Measurements from ENCODE around the gene C18orf54. TPM values are rescaled to one million over a fixed set of nuclear protein-coding genes. Genes with fewer than 3 reads are reported as not detected.
"Not testable (repeated sequence)": the region's sequence is repeated elsewhere in the genome, so short reads cannot be mapped to it uniquely, and the experiment has no call there.

C18orf54 gene
- total RNA-seq = 10 to 100 TPM; 10.9 to 11.9 TPM

DNA sequence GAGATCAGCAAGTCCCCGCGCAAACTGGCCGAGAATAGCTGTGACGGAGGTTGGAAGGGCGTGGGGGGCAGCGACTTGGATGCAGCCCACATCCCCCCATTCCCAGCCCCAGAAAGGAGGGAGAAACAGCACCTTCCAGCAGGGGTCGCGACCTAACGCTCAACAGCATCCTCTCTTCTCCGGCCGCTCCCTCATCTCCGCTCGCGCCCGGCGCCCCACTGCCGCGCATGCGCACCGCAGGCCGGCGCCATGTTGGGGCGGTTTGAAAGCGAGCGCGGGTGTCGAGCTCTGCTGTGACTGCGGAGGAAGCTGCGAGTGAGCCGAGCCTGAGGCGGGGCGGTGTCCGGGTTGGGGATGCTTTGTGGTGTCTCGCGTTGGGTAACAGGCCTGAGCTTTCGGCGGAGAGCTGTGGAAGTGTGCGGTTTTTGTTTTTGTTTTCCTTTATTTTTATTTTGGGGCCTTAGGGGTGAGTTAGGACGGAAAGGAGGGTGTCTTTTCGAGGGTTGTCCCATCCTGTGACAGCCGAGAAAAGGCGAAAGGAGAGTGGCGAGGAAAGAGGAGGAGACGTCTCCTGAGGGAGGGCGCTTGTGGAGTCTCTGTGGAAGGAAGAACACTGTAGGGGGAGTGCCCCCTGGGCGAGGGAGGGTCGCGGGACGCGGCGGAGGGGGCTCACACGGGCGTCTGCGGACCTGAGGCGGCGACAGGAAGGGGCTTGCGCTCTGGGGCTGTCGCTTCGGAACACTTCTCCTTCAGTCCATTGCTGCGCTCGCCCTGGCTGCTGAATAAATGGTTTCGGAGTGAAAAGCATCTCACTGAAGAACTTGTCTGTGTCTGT, at the start of gene C18orf54, which contains the start of gene STARD6:
Gene C18orf54, plus strand, starts transcription at position 247 of the 835 bp plus-strand sequence. CDS start 2,667 bp downstream, outside the sequence.
Gene STARD6, minus strand, starts transcription at position 199 of the 835 bp plus-strand sequence. CDS start 3,285 bp downstream, outside the sequence.
- peak; percentile 97 for ATAC-seq
- H3K36me3 Mint-ChIP-seq (ENCODE audit: low read depth) = peaks cover 20% of the 10 kb centered on the region
- peak within 1 kb of the TSS; percentile 93 for H3K4me3 Mint-ChIP-seq
- ChIA-PET CTCF (interaction anchor here (0.6 to 4.9 kb wide), 30 partner anchors 8 to 314 kb away, joined by 3 to 34 read pairs (median 4); partner anchors contain the start of genes MBD2 and POLI), POLR2A (interaction anchor here (0.6 to 3.2 kb wide), 7 partner anchors 12 to 134 kb away, joined by 3 to 33 read pairs (median 5); partner anchors contain the start of genes MBD2 and POLI)
- H3K27ac Mint-ChIP-seq = peak within 1 kb of the TSS; percentile 93
- peak; percentile 93 for DNase-seq
- H3K4me1 Mint-ChIP-seq (ENCODE audit: low read depth) = peaks cover 23% of the 10 kb centered on the region
- peaks cover 3% of the 10 kb centered on the region for H3K27me3 Mint-ChIP-seq (ENCODE audit: low read depth)
- no peaks in the 10 kb centered on the region for H3K9me3 Mint-ChIP-seq (ENCODE audit: insufficient read depth)

DNA sequence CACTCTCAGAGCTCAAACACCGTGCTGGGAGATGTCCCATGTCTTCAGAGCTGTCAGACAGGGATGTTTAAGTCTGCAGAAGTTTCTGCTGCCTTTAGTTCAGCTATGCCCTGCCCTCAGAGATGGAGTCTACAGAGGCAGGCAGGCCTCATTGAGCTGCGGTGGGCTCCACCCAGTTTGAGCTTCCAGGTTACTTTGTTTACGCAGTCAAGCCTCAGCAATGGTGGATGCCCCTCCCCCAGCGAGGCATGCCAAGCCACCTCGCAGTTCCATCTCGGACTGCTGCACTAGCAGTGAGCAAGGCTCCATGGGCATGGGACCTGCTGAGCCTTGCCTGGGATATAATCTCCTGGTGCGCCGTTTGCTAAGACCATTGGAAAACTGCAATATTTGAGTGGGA, 48.1 kb upstream of the C18orf54 start:
- peaks cover 13% of the 10 kb centered on the region for H3K27me3 Mint-ChIP-seq (ENCODE audit: low read depth)
- ATAC-seq; H3K36me3 Mint-ChIP-seq (ENCODE audit: low read depth); H3K27ac Mint-ChIP-seq; H3K9me3 Mint-ChIP-seq (ENCODE audit: insufficient read depth); H3K4me3 Mint-ChIP-seq; POLR2A ChIA-PET; DNase-seq; H3K4me1 Mint-ChIP-seq (ENCODE audit: low read depth); CTCF ChIA-PET: not testable (repeated sequence)

DNA sequence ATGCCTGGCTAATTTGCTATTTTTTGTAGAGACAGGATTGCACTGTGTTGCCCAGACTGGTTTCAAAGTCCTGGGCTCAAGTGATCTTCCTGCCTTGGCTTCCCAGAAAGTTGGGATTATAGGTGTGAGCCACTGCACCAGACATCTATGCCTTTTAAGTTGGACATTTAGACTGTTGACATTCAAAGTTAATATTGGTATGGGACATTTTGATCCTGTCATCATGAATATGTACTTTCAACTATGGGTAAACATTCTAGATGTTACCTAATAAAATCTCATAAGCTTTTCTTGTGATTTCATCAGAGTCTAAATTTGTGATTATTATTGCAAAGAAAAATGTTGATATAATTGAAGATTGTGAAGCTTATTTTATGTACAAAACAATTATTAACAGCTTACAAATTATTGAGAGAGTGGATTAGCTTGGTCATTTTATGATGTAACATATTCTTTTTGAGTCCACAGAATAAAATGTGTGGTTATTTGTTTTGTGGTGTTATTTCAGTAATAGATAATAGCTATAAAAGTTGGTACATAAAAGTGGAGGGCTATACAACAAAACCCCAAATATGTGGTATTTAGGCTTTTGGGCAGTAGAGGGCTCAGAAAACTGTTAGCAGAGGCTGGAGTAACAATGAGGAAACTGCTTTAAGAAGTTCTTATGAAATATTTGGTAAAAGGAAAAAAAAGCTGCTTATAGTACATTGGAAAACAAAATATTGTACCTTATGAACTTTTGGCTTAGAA, 41.5 kb upstream of the C18orf54 start:
- ChIA-PET CTCF (interaction anchor here (1.3 to 1.6 kb wide), 2 partner anchors 41 to 197 kb away, joined by 4 to 5 read pairs; partner anchors contain the start of genes C18orf54 and STARD6), POLR2A (no interaction called here)
- Mint-ChIP-seq H3K9me3 (ENCODE audit: insufficient read depth) (no peaks in the 10 kb centered on the region), H3K27ac (no peak overlapping the region), H3K36me3 (ENCODE audit: low read depth) (no peaks in the 10 kb centered on the region), H3K4me3 (no peak overlapping the region), H3K4me1 (ENCODE audit: low read depth) (no peaks in the 10 kb centered on the region), H3K27me3 (ENCODE audit: low read depth) (peaks cover 17% of the 10 kb centered on the region)
- no peak for ATAC-seq
- DNase-seq = no peak

DNA sequence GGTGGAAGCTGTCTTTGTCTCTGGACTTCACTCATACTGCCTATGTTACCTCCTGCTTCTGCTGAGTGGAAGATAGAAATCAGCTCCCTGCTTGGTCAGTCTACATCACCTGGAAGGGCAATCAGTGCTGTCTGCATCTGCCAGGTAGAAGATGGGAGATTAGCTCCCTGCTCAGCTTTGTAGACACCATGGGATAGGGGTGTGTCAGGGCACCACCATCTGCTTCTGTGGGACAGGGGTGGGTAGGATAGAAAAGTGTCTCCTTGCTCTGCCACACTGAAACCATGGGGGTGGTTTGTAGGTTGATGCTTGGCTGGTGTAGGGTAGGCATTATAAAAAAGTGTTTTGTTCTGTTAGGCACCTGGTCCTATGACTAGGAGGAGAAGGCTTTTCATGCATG, 34.1 kb upstream of the C18orf54 start:
- POLR2A ChIA-PET = no interaction called here
- Mint-ChIP-seq H3K27ac (no peak overlapping the region), H3K9me3 (ENCODE audit: insufficient read depth) (no peaks in the 10 kb centered on the region), H3K36me3 (ENCODE audit: low read depth) (no peaks in the 10 kb centered on the region), H3K27me3 (ENCODE audit: low read depth) (peaks cover 12% of the 10 kb centered on the region), H3K4me1 (ENCODE audit: low read depth) (no peaks in the 10 kb centered on the region), H3K4me3 (no peak overlapping the region)
- ATAC-seq = no peak
- CTCF ChIA-PET = interaction anchor here (0.9 to 1.9 kb wide), 2 partner anchors 35 to 100 kb away, joined by 4 read pairs; partner anchors contain the start of genes C18orf54 and STARD6
- DNase-seq = no peak

DNA sequence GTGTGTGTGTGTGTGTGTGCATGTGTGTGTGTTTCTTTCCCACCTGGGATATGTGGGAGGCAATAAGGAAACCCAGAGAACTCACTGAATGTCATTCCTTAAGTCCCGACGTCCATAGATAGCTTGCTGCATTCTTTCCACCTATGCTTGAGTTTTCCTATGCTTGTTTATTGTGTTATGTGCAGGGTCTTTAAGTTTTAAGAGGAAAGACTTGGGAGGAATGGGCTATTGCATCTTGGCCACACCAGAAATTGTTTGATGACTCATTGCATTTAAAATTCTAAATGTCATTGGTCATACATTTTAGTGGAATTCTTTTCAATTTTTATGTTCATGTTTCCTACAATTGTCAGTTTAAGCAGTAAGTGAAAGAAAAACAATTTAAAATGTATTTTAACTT, 33.7 kb upstream of the C18orf54 start:
- no peaks in the 10 kb centered on the region for H3K9me3 Mint-ChIP-seq (ENCODE audit: insufficient read depth)
- DNase-seq (no peak), ATAC-seq (no peak)
- ChIA-PET POLR2A (no interaction called here), CTCF (interaction anchor here (0.9 to 1.9 kb wide), 2 partner anchors 34 to 101 kb away, joined by 4 read pairs; partner anchors contain the start of genes C18orf54 and STARD6)
- no peak overlapping the region for H3K4me3 Mint-ChIP-seq
- H3K27me3 Mint-ChIP-seq (ENCODE audit: low read depth) = peaks cover 11% of the 10 kb centered on the region
- no peak overlapping the region for H3K27ac Mint-ChIP-seq
- no peaks in the 10 kb centered on the region for H3K4me1 Mint-ChIP-seq (ENCODE audit: low read depth)
- H3K36me3 Mint-ChIP-seq (ENCODE audit: low read depth) = no peaks in the 10 kb centered on the region

DNA sequence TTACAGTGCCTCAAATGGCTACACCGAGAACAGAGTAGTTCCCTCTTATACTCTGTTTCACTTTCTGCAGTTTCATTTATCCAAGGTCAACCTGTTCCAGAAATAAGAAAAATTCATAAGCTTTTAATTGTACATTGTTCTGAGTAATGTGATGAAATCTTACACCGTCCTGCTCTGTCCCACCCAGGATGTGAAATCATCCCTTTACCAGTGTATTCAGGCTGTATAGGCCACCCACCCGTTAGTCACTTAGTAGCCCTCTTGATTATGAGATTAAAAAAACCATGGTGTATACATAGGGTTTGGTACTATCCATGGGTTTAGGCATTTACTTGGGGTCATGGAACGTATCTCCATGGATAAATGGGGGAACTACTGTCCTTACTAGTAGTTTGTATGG, 29.9 kb upstream of the C18orf54 start:
- no peaks in the 10 kb centered on the region for H3K9me3 Mint-ChIP-seq (ENCODE audit: insufficient read depth)
- no peak for DNase-seq
- POLR2A ChIA-PET = no interaction called here
- no peaks in the 10 kb centered on the region for H3K4me1 Mint-ChIP-seq (ENCODE audit: low read depth)
- peaks cover 13% of the 10 kb centered on the region for H3K27me3 Mint-ChIP-seq (ENCODE audit: low read depth)
- H3K36me3 Mint-ChIP-seq (ENCODE audit: low read depth) = no peaks in the 10 kb centered on the region
- CTCF ChIA-PET = no interaction called here
- H3K27ac Mint-ChIP-seq = no peak overlapping the region
- no peak for ATAC-seq
- no peak overlapping the region for H3K4me3 Mint-ChIP-seq

DNA sequence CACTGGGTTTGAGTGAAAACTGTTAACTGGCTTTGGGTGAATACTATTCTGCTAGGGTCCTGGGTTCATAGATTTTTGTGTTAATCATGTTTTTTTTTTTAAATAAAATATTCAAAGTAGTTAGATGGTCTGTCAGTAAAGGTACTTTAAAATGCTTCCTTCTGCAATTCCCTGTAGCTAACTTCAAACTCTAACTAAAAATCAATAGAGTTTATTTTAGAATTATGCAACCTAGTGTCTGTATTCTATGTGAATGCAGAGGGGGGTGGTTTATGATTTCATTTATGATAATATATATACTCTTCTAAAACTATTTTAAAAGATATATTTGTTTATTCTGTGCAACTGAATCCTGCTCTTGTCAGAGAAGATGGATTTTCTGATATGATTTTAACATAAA, 27.9 kb upstream of the C18orf54 start:
- POLR2A ChIA-PET = interaction anchor here (0.7 to 1.0 kb wide), 2 partner anchors 28 to 105 kb away, joined by 3 to 4 read pairs; partner anchors contain the start of genes C18orf54 and STARD6
- H3K27ac Mint-ChIP-seq = no peak overlapping the region
- H3K4me1 Mint-ChIP-seq (ENCODE audit: low read depth) = no peaks in the 10 kb centered on the region
- DNase-seq (no peak), ATAC-seq (no peak)
- H3K36me3 Mint-ChIP-seq (ENCODE audit: low read depth) = no peaks in the 10 kb centered on the region
- CTCF ChIA-PET = interaction anchor here (1.5 kb wide), 1 partner anchor 28 kb away, joined by 6 read pairs; the partner anchor contains the start of genes C18orf54 and STARD6
- no peak overlapping the region for H3K4me3 Mint-ChIP-seq
- H3K27me3 Mint-ChIP-seq (ENCODE audit: low read depth) = peaks cover 15% of the 10 kb centered on the region
- no peaks in the 10 kb centered on the region for H3K9me3 Mint-ChIP-seq (ENCODE audit: insufficient read depth)

DNA sequence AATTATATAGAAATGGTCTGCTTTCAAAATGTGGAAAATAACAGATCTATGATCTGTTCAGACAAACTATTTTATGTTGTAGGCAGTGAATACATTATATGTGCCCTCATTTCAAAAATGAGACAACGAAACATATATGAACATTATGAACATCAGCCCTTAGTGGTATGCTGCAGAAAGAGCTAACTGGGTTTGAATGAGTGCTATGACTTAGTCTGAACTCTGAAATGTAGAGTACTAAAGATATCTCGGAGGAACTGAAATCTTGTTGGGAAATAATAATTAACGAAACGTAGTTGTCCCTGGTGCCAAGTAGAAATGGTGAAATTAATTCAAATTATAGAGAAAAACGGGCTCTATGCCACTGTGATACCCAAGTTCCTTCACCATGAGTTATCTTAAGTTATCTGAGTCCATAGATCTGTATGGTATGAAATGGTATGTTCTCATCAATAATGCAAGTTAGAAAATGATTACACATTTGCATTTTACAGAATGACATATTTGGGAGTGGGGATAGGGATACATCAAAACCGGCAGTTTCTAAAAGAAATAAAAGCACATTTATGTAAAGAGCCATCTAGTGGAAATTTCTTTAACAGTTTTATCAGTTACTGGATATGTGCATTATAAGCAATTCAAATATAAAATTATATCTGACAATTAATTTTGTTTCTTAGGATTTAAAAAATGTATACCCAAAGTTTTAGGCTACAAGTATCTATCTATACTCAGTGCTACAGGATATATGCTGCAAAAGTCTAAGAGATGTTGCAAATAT, 26.7 kb upstream of the C18orf54 start:
- CTCF ChIA-PET = interaction anchor here (1.2 to 1.5 kb wide), 2 partner anchors 27 to 107 kb away, joined by 6 read pairs; partner anchors contain the start of genes C18orf54 and STARD6
- POLR2A ChIA-PET = no interaction called here
- Mint-ChIP-seq H3K27ac (no peak overlapping the region), H3K36me3 (ENCODE audit: low read depth) (no peaks in the 10 kb centered on the region), H3K4me3 (no peak overlapping the region), H3K27me3 (ENCODE audit: low read depth) (peaks cover 17% of the 10 kb centered on the region), H3K4me1 (ENCODE audit: low read depth) (no peaks in the 10 kb centered on the region), H3K9me3 (ENCODE audit: insufficient read depth) (no peaks in the 10 kb centered on the region)
- ATAC-seq (no peak), DNase-seq (no peak)

DNA sequence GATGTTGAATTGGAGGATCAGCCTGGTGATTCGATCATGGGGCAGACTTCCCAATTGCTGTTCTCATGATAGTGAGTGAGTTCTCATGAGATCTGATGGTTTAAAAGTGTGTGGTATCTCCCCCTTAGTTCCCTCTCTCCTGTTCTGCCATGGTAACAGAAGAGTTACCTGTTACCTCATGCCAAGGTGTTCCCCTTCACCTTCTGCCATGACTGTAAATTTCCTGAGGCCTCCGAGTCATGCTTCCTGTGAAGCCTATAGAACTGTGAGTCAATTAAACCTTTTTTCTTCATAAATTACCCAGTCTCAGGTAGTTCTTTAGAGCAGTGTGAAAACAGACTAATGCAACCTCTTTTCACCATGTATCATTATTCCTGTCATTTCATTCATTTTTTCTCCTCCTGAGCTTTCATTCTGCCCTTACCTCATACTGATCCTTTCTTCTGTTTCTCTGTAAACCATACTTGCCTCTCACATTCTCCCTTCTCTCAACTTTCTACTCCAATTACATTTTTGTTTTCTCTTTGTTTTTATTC, 22.0 kb upstream of the C18orf54 start:
- Mint-ChIP-seq H3K36me3 (ENCODE audit: low read depth) (no peaks in the 10 kb centered on the region), H3K27ac (no peak overlapping the region), H3K27me3 (ENCODE audit: low read depth) (peaks cover 8% of the 10 kb centered on the region), H3K9me3 (ENCODE audit: insufficient read depth) (no peaks in the 10 kb centered on the region), H3K4me1 (ENCODE audit: low read depth) (no peaks in the 10 kb centered on the region), H3K4me3 (no peak overlapping the region)
- POLR2A ChIA-PET = no interaction called here
- CTCF ChIA-PET = no interaction called here
- DNase-seq (no peak), ATAC-seq (no peak)

DNA sequence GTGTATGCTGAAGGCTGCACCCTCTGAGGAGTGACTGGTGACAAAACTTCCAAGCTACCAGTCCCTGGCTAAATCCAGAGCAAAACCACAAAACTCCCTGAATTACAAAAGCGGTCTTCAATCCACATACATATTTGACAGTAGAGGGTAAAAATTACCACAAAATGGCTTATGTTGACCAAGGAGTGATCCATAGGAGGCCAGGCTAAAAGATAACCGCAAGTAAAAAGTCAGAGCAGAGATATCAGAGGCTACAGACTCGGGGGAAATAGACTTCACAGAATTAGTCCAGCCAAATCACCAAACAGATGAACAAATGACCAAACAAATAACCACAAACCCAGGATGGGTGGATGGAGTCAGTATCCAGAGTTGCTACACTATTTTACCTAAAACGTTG, 19.5 kb upstream of the C18orf54 start:
- no peaks in the 10 kb centered on the region for H3K36me3 Mint-ChIP-seq (ENCODE audit: low read depth)
- peaks cover 4% of the 10 kb centered on the region for H3K9me3 Mint-ChIP-seq (ENCODE audit: insufficient read depth)
- DNase-seq (no peak), ATAC-seq (no peak)
- H3K27ac Mint-ChIP-seq = no peak overlapping the region
- no peaks in the 10 kb centered on the region for H3K4me1 Mint-ChIP-seq (ENCODE audit: low read depth)
- ChIA-PET POLR2A (interaction anchor here (0.7 kb wide), 1 partner anchor 19 kb away, joined by 3 read pairs; no protein-coding TSS in a partner anchor), CTCF (interaction anchor here (1.9 kb wide), 1 partner anchor 54 kb away, joined by 5 read pairs; no protein-coding TSS in a partner anchor)
- no peak overlapping the region for H3K4me3 Mint-ChIP-seq
- peaks cover 4% of the 10 kb centered on the region for H3K27me3 Mint-ChIP-seq (ENCODE audit: low read depth)

DNA sequence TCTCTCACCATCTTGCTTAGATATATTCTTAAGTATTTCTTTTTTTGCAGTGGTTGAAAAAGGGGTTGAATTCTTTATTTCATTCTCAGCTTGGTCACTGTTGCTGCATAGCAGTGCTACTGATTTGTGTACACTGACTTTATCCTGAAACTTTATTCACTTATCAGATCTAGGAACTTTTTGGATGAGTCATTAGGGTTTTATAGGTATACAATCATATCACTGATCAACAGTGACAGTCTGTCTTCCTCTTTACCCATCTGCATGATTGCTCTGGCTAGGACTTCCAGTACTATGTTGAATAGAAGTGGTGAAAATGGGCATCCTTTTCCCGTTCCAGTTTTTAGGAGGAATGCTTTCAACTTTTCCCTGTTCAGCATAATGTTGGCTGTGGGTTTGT, 6.5 kb upstream of the C18orf54 start:
- no peak overlapping the region for H3K4me3 Mint-ChIP-seq
- POLR2A ChIA-PET = no interaction called here
- ATAC-seq (no peak), DNase-seq (no peak)
- peaks cover 35% of the 10 kb centered on the region for H3K27me3 Mint-ChIP-seq (ENCODE audit: low read depth)
- no peaks in the 10 kb centered on the region for H3K4me1 Mint-ChIP-seq (ENCODE audit: low read depth)
- H3K9me3 Mint-ChIP-seq (ENCODE audit: insufficient read depth) = no peaks in the 10 kb centered on the region
- no peaks in the 10 kb centered on the region for H3K36me3 Mint-ChIP-seq (ENCODE audit: low read depth)
- no peak overlapping the region for H3K27ac Mint-ChIP-seq
- CTCF ChIA-PET = no interaction called here
